ENCODE results near the gene AGBL4.

The AGBL4 gene

DNA sequence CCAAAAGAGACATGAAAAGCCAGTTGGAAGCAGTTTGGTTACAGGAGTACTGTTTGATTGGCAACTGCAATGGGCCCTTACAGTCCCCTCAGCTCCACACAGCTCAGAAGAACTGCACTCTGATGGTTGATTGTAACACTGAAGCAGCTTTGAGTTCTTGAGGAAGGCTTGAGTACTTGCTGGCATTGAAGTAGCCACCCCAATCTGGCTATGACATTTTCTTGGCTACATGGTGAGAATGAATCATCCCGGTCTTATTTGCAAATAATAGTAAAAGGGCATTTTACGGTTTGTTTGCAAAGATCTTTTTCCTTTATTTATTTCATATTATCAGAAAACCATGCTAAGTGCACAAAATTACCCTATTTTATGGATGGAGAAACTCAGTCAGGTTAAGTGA, 1087.3 kb downstream of the AGBL4 start:
- no peak for DNase-seq

DNA sequence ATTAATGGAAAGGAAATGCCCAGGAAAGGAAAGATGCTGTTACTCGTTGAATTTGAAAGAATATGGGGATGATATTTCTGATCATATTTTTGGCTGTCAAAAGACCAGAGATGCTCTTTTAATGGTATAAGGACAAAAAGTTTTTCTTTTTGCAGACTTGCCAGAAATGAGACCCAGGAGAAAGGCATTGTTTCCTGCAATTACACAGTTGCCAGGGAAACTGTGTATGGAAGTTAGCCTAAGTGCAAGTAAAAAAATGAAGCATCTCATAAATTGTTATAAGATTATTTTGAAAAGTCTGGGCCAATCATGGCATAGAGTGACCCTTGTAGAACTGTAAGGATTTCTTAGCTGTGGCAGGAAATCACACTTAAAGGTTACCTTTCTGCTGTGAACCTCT, 1091.4 kb downstream of the AGBL4 start:
- DNase-seq: no peak

GRCh38 chr1:48931506-48932192, 1092.1 kb downstream of the AGBL4 start:
- no peak for DNase-seq

GRCh38 chr1:48930011-48930410, 1093.7 kb downstream of the AGBL4 start:
- DNase-seq: no peak

GRCh38 chr1:48924099-48924498, 1099.7 kb downstream of the AGBL4 start:
- no peak for DNase-seq

- DNase-seq: no peak
Measured at GRCh38 chr1:48923116-48923515, 1100.6 kb downstream of the AGBL4 start.

DNA sequence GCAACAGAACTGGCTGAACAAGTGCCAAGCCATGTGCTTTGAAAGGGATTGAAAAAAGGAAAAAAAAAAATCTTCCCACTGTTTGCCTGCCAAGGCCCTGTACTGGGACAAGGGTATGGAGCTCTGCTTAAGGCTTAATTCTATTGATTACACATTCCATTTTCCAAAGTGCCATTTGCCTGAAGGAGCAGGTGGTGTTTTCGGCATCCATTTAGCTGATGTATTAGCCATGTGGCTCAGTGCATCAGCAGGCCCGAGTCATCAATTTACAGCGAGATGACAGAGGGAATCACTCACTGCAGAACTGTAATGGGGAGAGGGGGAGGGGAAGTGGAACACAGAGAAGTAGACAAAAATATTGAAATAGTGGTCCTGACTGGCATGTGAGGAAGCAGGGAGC, 1102.9 kb downstream of the AGBL4 start:
- DNase-seq: no peak

GRCh38 chr1:48917901-48918603, 1105.7 kb downstream of the AGBL4 start:
- DNase-seq: no peak

- no peak for DNase-seq
Measured at GRCh38 chr1:48917070-48917454, 1106.7 kb downstream of the AGBL4 start.

GRCh38 chr1:48916130-48917069, 1107.4 kb downstream of the AGBL4 start:
- no peak for DNase-seq

- DNase-seq: no peak
Measured at GRCh38 chr1:48908606-48909005, 1115.1 kb downstream of the AGBL4 start.

GRCh38 chr1:48906729-48907128, 1117.0 kb downstream of the AGBL4 start:
- DNase-seq: no peak

DNA sequence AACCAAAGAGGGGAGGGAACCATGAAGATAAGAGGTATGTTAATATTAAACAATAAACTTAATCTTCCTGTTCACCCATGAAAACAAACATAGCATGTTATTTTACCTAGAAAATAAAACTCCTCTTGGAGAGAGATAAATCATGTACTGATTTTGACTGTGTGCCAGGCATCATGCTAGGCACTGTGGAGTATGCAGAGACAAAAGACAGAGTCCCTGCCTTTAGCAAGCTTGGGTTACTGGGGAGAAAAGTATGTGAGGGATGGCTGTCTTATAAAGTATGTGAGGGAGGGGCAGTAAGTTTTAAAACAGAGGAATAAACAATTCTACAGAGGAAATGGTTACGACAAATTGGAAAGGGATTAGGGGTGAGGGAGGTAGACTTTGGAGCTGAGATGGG, 1117.6 kb downstream of the AGBL4 start:
- no peak for DNase-seq

DNA sequence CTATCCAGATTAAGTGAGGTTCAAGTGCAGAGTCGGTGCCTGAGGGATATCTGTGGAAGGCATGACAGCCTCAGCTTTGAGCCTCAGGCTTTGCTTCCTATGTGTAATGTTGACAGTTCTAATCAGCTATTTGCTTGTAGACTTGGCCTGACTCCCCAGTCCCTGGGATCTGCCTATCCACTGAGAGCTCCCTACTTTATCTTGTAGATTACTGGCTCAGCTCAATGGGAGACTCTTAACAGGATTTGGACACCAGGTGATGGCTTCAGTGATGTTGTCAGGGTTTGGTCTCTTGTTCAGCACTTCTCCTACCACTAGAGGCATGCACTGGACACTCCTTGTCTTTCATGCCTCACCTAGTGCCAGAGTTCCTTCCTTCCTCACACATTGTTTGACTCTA, 1120.5 kb downstream of the AGBL4 start:
- no peak for DNase-seq

DNA sequence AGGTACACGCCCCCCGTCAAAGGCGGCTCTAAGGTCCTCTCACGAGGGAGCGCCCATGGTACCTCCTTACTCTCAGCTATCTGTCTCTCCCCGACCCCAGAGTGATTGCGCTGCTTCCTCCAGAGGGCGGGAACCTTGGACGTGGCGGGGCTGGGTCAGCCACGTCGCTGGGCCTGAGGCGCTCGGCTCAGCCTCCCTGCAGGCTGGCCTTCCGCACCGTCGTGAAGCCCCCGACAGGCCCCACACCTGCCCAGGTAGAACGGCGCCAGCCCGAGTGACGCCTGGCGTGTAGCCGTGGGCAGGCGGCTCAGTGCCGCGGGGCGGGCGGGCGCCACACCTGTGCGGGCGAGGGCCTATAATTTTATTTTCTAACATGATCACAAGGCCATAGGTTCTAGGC, 1124.9 kb downstream of the AGBL4 start:
- no peak for DNase-seq

- no peak for DNase-seq
Measured at GRCh38 chr1:48889615-48890014, 1134.1 kb downstream of the AGBL4 start.

DNA sequence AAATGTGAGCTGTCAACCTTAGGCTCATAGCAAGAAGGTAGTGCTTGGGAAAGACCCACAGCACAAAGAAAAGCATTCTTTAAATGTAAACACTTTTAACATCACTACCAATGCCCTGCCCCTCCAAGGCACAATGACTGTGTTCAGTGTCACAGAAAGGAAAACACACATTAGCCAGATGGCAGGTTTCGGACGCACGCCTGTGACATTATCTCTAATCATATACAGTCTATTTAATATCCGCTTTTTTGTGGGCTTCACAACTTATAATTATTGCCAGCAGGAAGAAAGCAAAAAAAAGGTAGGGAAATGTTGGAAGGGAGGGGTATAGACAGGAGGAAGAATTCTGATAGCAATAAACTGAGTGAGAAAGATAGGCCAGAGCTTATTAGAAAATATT, 1134.7 kb downstream of the AGBL4 start:
- no peak for DNase-seq

- no peak for DNase-seq
Measured at GRCh38 chr1:48887796-48888195, 1136.0 kb downstream of the AGBL4 start.

DNA sequence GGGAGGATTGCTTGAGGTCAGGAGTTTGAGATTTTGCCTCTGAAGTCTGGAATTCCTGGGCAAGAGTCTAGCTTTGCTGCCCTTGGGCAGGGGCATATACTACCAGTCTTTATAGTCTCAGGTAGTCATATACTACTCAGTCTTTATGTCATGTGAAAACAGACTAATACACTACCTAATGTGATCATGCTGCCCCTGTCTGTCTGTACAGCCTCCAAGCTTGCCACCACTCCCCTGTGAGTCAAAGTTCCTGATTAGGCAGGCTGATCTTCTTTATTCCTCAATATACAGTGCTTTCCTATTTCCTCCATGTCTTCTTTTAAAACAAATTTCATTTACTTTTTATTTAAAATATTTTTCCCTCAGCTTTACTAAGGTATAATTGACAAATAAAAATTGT, 1141.7 kb downstream of the AGBL4 start:
- DNase-seq: no peak

GRCh38 chr1:48878191-48878940, 1145.4 kb downstream of the AGBL4 start:
- no peak for DNase-seq

- DNase-seq: no peak
Measured at GRCh38 chr1:48876330-48876785, 1147.4 kb downstream of the AGBL4 start.

GRCh38 chr1:48875552-48876329, 1148.0 kb downstream of the AGBL4 start:
- no peak for DNase-seq
